GM23338 (cell line): ENCODE measurements around the gene EYS.

Experiments used
- CREB1 ChIP-seq: fragments of 250-450 bp; sonication (Bioruptor Pico); IDR thresholded peaks from 2 replicates; pipeline ENCODE4 v1.5.0; 2020; ENCODE audit warnings: low read depth, mild to moderate bottlenecking, moderate library complexity
- EZH2 ChIP-seq: fragments of 200-600 bp; sonication (generic); IDR thresholded peaks from one replicate; pipeline ENCODE4 v1.8.0; 2017; ENCODE audit warnings: antibody characterized with exemption, mild to moderate bottlenecking, low read depth; ENCODE audit not compliant: unreplicated experiment
- EZH2phosphoT487 ChIP-seq: fragments of 200-600 bp; sonication (generic); IDR thresholded peaks from one replicate; pipeline ENCODE4 v1.8.1; 2018; ENCODE audit warnings: antibody characterized with exemption; ENCODE audit not compliant: unreplicated experiment
- JUNB ChIP-seq: IDR thresholded peaks from one replicate; pipeline ENCODE4 v1.6.1; 2016; ENCODE audit warnings: antibody characterized with exemption; ENCODE audit not compliant: unreplicated experiment
- NANOG ChIP-seq: IDR thresholded peaks from 2 replicates; pipeline ENCODE4 v1.6.1; 2016; ENCODE audit warnings: antibody characterized with exemption, borderline replicate concordance
- POLR2AphosphoS5 ChIP-seq: IDR thresholded peaks from 2 replicates; pipeline ENCODE4 v1.6.1; 2016; ENCODE audit warnings: antibody characterized with exemption, low read depth
- STAT1 ChIP-seq: IDR thresholded peaks from one replicate; pipeline ENCODE4 v1.6.1; 2016; ENCODE audit warnings: antibody characterized with exemption; ENCODE audit not compliant: unreplicated experiment
- ZNF114 ChIP-seq: fragments of 250-450 bp; sonication (Bioruptor Pico); IDR thresholded peaks from 2 replicates; pipeline ENCODE4 v1.5.0; 2020; ENCODE audit warnings: mild to moderate bottlenecking, moderate library complexity
- ZNF331 ChIP-seq: fragments of 250-450 bp; sonication (Bioruptor Pico); IDR thresholded peaks from 2 replicates; pipeline ENCODE4 v1.5.0; 2020; ENCODE audit warnings: low read depth, mild to moderate bottlenecking, moderate library complexity
- TF ChIP-seq, protein P1 (sequence below), 2 experiments: fragments of 200-600 bp in 1 of 2; sonication (generic) in 1 of 2; conservative IDR thresholded peaks; 2 replicates each; pipeline versions ENCODE4 v1.5.1 to v1.6.1; 2016 to 2017; ENCODE audit warnings: antibody characterized with exemption in 2 of 2, low read depth in 2 of 2, mild to moderate bottlenecking in 2 of 2, moderate library complexity in 1 of 2
- TF ChIP-seq, protein P2 (sequence below): IDR thresholded peaks from one replicate; pipeline ENCODE4 v1.6.1; 2018; ENCODE audit warnings: antibody characterized with exemption; ENCODE audit not compliant: unreplicated experiment
- TF ChIP-seq, protein P3 (sequence below): IDR thresholded peaks from 2 replicates; pipeline ENCODE4 v1.6.1; 2016; ENCODE audit warnings: antibody characterized with exemption
- TF ChIP-seq, protein P4 (sequence below): fragments of 250-450 bp; sonication (Bioruptor Pico); IDR thresholded peaks from 2 replicates; pipeline ENCODE4 v1.5.0; 2020; ENCODE audit warnings: mild to moderate bottlenecking, moderate library complexity

DNA sequence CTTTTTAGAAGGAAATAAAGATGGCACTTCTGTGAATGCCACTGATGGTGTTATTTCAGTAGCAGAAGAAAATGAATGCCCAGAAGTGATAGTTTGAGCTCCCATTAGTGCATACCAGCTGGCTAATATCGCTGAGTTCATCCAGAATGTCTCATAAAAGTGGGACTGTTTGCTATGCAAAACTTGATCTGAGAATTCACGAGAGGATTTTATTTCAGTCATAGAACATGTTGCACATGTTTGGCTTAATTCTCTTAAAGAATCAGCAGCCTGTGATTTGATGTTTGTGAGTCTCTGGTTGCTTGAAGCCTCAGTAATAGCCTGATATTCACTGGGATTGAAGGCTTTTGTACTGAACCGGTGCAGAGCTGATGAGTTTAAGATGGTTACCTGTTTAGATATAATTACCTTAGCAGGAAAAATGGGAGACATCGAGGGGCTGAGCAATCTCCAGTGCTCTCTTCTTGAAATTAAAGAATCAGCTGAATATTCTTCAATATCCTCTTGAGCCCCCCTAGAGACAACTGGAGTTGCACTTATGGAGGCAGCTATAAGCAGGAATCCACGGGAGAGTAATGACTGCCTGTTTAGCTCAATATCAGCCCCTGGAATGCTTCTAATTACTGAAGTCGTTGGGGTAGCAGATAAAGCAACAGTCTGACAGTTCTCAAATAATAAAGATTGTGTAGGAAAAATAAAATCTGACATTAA, 1115.9 kb downstream of the EYS start:
- TF ChIP-seq, protein P1, sequence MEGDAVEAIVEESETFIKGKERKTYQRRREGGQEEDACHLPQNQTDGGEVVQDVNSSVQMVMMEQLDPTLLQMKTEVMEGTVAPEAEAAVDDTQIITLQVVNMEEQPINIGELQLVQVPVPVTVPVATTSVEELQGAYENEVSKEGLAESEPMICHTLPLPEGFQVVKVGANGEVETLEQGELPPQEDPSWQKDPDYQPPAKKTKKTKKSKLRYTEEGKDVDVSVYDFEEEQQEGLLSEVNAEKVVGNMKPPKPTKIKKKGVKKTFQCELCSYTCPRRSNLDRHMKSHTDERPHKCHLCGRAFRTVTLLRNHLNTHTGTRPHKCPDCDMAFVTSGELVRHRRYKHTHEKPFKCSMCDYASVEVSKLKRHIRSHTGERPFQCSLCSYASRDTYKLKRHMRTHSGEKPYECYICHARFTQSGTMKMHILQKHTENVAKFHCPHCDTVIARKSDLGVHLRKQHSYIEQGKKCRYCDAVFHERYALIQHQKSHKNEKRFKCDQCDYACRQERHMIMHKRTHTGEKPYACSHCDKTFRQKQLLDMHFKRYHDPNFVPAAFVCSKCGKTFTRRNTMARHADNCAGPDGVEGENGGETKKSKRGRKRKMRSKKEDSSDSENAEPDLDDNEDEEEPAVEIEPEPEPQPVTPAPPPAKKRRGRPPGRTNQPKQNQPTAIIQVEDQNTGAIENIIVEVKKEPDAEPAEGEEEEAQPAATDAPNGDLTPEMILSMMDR (conservative IDR thresholded peaks at IDR 0.05; ENCODE audit: low read depth in 2 of 2) = no peak
- TF ChIP-seq, protein P2, sequence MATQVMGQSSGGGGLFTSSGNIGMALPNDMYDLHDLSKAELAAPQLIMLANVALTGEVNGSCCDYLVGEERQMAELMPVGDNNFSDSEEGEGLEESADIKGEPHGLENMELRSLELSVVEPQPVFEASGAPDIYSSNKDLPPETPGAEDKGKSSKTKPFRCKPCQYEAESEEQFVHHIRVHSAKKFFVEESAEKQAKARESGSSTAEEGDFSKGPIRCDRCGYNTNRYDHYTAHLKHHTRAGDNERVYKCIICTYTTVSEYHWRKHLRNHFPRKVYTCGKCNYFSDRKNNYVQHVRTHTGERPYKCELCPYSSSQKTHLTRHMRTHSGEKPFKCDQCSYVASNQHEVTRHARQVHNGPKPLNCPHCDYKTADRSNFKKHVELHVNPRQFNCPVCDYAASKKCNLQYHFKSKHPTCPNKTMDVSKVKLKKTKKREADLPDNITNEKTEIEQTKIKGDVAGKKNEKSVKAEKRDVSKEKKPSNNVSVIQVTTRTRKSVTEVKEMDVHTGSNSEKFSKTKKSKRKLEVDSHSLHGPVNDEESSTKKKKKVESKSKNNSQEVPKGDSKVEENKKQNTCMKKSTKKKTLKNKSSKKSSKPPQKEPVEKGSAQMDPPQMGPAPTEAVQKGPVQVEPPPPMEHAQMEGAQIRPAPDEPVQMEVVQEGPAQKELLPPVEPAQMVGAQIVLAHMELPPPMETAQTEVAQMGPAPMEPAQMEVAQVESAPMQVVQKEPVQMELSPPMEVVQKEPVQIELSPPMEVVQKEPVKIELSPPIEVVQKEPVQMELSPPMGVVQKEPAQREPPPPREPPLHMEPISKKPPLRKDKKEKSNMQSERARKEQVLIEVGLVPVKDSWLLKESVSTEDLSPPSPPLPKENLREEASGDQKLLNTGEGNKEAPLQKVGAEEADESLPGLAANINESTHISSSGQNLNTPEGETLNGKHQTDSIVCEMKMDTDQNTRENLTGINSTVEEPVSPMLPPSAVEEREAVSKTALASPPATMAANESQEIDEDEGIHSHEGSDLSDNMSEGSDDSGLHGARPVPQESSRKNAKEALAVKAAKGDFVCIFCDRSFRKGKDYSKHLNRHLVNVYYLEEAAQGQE = no peak
- TF ChIP-seq EZH2 (no peak), EZH2phosphoT487 (no peak), POLR2AphosphoS5 (no peak), STAT1 (no peak), JUNB (no peak), NANOG (no peak), CREB1 (CRISPR knock-in tag) (no peak), ZNF331 (no peak), ZNF114 (CRISPR knock-in tag) (no peak)
- TF ChIP-seq, protein P3, sequence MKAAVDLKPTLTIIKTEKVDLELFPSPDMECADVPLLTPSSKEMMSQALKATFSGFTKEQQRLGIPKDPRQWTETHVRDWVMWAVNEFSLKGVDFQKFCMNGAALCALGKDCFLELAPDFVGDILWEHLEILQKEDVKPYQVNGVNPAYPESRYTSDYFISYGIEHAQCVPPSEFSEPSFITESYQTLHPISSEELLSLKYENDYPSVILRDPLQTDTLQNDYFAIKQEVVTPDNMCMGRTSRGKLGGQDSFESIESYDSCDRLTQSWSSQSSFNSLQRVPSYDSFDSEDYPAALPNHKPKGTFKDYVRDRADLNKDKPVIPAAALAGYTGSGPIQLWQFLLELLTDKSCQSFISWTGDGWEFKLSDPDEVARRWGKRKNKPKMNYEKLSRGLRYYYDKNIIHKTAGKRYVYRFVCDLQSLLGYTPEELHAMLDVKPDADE = no peak
- TF ChIP-seq, protein P4, sequence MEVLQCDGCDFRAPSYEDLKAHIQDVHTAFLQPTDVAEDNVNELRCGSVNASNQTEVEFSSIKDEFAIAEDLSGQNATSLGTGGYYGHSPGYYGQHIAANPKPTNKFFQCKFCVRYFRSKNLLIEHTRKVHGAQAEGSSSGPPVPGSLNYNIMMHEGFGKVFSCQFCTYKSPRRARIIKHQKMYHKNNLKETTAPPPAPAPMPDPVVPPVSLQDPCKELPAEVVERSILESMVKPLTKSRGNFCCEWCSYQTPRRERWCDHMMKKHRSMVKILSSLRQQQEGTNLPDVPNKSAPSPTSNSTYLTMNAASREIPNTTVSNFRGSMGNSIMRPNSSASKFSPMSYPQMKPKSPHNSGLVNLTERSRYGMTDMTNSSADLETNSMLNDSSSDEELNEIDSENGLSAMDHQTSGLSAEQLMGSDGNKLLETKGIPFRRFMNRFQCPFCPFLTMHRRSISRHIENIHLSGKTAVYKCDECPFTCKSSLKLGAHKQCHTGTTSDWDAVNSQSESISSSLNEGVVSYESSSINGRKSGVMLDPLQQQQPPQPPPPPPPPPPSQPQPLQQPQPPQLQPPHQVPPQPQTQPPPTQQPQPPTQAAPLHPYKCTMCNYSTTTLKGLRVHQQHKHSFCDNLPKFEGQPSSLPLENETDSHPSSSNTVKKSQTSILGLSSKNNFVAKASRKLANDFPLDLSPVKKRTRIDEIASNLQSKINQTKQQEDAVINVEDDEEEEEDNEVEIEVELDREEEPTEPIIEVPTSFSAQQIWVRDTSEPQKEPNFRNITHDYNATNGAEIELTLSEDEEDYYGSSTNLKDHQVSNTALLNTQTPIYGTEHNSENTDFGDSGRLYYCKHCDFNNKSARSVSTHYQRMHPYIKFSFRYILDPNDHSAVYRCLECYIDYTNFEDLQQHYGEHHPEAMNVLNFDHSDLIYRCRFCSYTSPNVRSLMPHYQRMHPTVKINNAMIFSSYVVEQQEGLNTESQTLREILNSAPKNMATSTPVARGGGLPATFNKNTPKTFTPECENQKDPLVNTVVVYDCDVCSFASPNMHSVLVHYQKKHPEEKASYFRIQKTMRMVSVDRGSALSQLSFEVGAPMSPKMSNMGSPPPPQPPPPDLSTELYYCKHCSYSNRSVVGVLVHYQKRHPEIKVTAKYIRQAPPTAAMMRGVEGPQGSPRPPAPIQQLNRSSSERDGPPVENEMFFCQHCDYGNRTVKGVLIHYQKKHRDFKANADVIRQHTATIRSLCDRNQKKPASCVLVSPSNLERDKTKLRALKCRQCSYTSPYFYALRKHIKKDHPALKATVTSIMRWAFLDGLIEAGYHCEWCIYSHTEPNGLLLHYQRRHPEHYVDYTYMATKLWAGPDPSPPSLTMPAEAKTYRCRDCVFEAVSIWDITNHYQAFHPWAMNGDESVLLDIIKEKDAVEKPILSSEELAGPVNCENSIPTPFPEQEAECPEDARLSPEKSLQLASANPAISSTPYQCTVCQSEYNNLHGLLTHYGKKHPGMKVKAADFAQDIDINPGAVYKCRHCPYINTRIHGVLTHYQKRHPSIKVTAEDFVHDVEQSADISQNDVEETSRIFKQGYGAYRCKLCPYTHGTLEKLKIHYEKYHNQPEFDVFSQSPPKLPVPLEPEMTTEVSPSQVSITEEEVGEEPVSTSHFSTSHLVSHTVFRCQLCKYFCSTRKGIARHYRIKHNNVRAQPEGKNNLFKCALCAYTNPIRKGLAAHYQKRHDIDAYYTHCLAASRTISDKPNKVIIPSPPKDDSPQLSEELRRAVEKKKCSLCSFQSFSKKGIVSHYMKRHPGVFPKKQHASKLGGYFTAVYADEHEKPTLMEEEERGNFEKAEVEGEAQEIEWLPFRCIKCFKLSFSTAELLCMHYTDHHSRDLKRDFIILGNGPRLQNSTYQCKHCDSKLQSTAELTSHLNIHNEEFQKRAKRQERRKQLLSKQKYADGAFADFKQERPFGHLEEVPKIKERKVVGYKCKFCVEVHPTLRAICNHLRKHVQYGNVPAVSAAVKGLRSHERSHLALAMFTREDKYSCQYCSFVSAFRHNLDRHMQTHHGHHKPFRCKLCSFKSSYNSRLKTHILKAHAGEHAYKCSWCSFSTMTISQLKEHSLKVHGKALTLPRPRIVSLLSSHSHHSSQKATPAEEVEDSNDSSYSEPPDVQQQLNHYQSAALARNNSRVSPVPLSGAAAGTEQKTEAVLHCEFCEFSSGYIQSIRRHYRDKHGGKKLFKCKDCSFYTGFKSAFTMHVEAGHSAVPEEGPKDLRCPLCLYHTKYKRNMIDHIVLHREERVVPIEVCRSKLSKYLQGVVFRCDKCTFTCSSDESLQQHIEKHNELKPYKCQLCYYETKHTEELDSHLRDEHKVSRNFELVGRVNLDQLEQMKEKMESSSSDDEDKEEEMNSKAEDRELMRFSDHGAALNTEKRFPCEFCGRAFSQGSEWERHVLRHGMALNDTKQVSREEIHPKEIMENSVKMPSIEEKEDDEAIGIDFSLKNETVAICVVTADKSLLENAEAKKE (CRISPR knock-in tag) = no peak
